ENCODE data around the gene PACRG. TPM values are rescaled to one million over a fixed set of nuclear protein-coding genes. Genes with fewer than 3 reads are reported as not detected.

The PACRG gene
- total RNA-seq, 1 donor from 2014 or later, result 1.1 TPM

GRCh38 chr6:162706232-162706631, 21.5 kb upstream of the PACRG start:
- Mint-ChIP-seq H3K27ac (ENCODE audit: unreplicated experiment) (no peak overlapping the region), H3K36me3 (ENCODE audit: low read depth) (no peaks in the 10 kb centered on the region), H3K9me3 (ENCODE audit: low read depth) (no peaks in the 10 kb centered on the region), H3K4me3 (ENCODE audit: unreplicated experiment) (no peak overlapping the region), H3K27me3 (ENCODE audit: low read depth) (no peaks in the 10 kb centered on the region), H3K4me1 (ENCODE audit: low read depth) (no peaks in the 10 kb centered on the region)
- TF ChIP-seq CTCF (IDR thresholded peaks at IDR 0.05), result no peak
- no peak for DNase-seq (ENCODE audit: low spot score)

DNA sequence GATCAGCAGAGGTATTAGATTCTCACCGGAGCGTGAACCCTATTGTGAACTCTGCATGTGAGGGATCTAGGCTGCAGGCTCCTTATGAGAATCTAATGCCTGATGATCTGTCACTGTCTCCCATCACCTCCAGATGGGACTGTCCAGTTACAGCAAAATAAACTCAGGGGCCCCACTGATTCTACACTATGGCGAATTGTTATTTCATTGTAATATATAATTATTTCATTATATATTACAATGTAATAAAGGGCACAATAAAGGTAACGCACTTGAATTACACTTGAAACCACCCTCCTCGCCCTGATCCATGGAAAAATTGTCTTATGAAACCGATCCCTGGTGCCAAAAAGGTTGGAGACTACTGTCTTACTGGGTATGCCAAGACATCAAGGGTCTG, 18.8 kb upstream of the PACRG start:
- no peaks in the 10 kb centered on the region for H3K27me3 Mint-ChIP-seq (ENCODE audit: low read depth)
- H3K4me3 Mint-ChIP-seq (ENCODE audit: unreplicated experiment), result no peak overlapping the region
- H3K27ac Mint-ChIP-seq (ENCODE audit: unreplicated experiment), result no peak overlapping the region
- no peaks in the 10 kb centered on the region for H3K9me3 Mint-ChIP-seq (ENCODE audit: low read depth)
- no peak for TF ChIP-seq CTCF (IDR thresholded peaks at IDR 0.05)
- no peaks in the 10 kb centered on the region for H3K36me3 Mint-ChIP-seq (ENCODE audit: low read depth)
- no peaks in the 10 kb centered on the region for H3K4me1 Mint-ChIP-seq (ENCODE audit: low read depth)
- DNase-seq (ENCODE audit: low spot score), result no peak

DNA sequence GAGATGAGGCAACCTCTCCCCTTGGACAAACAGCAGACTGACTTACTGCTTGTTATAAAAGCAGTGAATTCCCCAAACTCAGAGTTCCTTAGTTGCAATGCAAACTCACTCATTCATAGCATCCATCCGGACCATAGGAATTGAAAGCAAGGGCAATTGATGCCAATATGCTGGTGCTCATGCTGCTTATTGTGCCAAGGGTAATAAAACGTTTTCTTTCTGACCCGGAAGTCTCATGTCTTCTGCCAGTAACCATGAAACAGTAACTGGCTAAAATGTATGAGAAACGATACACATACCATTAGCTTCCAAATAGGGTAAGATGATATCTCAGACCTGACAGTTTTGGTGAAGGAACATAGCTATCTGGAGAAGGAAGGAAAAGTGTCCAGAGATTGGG, 18.3 kb upstream of the PACRG start:
- Mint-ChIP-seq H3K27me3 (ENCODE audit: low read depth) (no peaks in the 10 kb centered on the region), H3K27ac (ENCODE audit: unreplicated experiment) (no peak overlapping the region), H3K36me3 (ENCODE audit: low read depth) (no peaks in the 10 kb centered on the region), H3K4me3 (ENCODE audit: unreplicated experiment) (no peak overlapping the region), H3K9me3 (ENCODE audit: low read depth) (no peaks in the 10 kb centered on the region), H3K4me1 (ENCODE audit: low read depth) (no peaks in the 10 kb centered on the region)
- DNase-seq (ENCODE audit: low spot score), result no peak
- TF ChIP-seq CTCF (IDR thresholded peaks at IDR 0.05), result no peak

- Mint-ChIP-seq H3K27me3 (ENCODE audit: low read depth) (no peaks in the 10 kb centered on the region), H3K9me3 (ENCODE audit: low read depth) (no peaks in the 10 kb centered on the region), H3K4me1 (ENCODE audit: low read depth) (no peaks in the 10 kb centered on the region), H3K36me3 (ENCODE audit: low read depth) (no peaks in the 10 kb centered on the region), H3K27ac (ENCODE audit: unreplicated experiment) (no peak overlapping the region), H3K4me3 (ENCODE audit: unreplicated experiment) (no peak overlapping the region)
- TF ChIP-seq CTCF (IDR thresholded peaks at IDR 0.05), result no peak
- no peak for DNase-seq (ENCODE audit: low spot score)
Observed at GRCh38 chr6:162710419-162710818, 17.4 kb upstream of the PACRG start.

DNA sequence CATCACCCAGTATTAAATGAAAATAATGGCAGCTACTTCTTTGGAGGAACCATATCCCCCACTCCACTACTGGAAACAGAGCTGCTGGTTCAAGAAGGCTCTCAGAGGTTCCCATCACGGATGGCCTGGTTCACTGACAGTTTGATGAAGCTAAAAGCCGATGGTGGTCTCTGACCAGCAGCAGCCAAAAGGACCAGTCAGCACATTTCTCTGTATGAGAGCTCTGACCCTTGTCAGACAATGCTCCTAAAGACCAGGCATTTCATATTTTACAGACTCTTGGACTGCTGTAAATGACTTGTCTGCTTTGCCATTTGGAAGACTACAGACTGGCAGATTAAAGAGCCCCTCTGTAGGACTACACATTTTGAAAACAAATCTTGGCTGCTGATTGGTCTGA, 16.8 kb upstream of the PACRG start:
- Mint-ChIP-seq H3K9me3 (ENCODE audit: low read depth) (no peaks in the 10 kb centered on the region), H3K27me3 (ENCODE audit: low read depth) (no peaks in the 10 kb centered on the region), H3K27ac (ENCODE audit: unreplicated experiment) (no peak overlapping the region), H3K4me3 (ENCODE audit: unreplicated experiment) (no peak overlapping the region), H3K4me1 (ENCODE audit: low read depth) (no peaks in the 10 kb centered on the region), H3K36me3 (ENCODE audit: low read depth) (no peaks in the 10 kb centered on the region)
- DNase-seq (ENCODE audit: low spot score), result no peak
- TF ChIP-seq CTCF (IDR thresholded peaks at IDR 0.05), result no peak
